ENCODE measurements around the gene MICU1.

Gene MICU1

DNA sequence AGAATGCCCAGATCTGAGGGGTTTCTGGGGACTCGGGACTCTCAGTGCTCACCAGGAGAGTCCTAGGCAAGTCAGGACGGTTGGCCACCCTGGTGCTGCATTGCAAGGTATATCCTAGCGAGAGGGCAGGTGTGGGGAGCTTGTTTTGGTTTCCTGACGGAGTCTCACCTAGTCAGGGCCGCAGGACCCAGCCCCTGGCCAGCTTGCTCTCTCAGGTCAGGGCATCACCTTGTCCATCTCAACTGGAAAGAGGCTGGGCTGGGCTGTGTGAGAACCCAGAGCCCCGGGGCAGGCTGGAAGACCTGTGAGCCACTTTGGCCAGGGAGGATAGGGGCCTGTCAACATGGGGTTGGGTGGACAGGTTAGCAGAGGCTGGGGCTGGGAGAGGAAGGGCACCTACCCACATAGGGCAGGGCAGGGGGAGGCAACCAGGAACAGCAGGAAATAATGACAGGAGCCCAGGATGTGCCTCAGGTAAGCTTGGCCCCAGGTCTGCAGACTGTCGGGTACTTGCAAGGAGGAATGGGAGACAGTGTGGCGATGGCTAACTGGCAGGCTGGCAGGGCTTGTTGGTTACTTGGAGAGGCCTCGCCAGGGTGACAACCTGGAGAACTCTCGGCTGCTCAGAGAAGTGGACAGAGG lies 302.6 kb downstream of the MICU1 start:
- H3K4me3 ChIP-seq (replicated peaks; ENCODE audit: low read depth, low read length): no peak overlapping the region
- no peaks in the 10 kb centered on the region for H3K36me3 ChIP-seq (ENCODE audit: control insufficient read depth, insufficient read depth, low read length)
- H3K27me3 ChIP-seq (replicated peaks; ENCODE audit: control insufficient read depth, insufficient read depth, low read length): no peaks in the 10 kb centered on the region
- no peak for DNase-seq (ENCODE audit: extremely low read depth, insufficient read length)
- no peak for TF ChIP-seq CTCF (IDR thresholded peaks at IDR 0.05; ENCODE audit: insufficient read depth, low read length, poor library complexity, severe bottlenecking)

DNA sequence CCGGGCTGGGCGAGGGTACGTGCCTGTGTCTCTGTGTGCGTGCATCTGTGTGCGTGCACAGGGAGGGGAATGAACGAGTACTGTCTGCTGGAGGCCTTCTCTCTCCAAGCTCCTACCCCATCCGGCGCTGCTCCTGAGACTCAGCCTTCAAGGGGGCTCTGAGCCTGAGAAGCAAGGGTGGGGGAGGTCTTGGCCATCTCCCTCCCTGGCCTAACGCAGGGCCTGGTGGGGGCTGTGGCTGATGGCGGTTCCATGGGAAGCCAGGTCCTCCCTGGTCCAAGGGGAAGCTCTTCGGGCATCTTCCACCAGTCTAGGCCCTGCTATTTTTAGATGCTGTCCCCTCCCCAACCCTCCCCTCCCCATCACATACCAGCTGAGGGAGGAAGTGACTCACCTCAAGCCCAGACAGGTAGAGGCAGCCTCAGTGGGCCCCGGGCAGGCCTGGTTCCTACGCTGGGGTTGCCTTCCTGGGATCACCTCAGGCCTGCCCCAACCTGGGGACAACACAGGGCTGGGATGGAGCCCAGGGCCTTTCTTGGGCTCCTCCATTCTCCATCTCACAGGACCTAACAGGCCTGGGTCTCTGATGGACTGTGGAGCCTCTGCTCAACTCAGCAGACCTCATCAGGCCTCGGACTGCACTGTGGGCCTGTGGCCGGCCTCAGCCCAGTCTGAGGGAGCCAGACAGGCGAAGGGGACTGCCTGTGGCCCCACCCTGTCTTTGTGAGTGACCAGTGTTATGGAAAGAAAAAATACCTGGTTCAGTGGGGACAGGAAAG lies 303.4 kb downstream of the MICU1 start:
- H3K27me3 ChIP-seq (replicated peaks; ENCODE audit: control insufficient read depth, insufficient read depth, low read length): no peaks in the 10 kb centered on the region
- TF ChIP-seq CTCF (IDR thresholded peaks at IDR 0.05; ENCODE audit: insufficient read depth, low read length, poor library complexity, severe bottlenecking): no peak
- no peak overlapping the region for H3K4me3 ChIP-seq (replicated peaks; ENCODE audit: low read depth, low read length)
- DNase-seq (ENCODE audit: extremely low read depth, insufficient read length): no peak
- H3K36me3 ChIP-seq (ENCODE audit: control insufficient read depth, insufficient read depth, low read length): no peaks in the 10 kb centered on the region

DNA sequence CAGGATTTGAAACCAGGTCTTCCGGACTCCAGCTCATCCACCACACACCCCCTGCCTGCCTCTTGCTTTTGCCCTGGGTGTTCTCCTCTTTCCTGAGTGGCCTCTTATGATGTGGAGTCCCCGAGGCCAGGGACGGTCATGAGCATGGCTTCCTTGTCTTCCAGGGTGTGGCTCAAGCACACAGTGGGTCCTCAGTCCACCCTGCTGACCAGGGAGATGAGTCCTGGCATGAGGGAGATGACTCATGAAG lies 303.9 kb downstream of the MICU1 start:
- Histone ChIP-seq H3K36me3 (ENCODE audit: control insufficient read depth, insufficient read depth, low read length) (no peaks in the 10 kb centered on the region), H3K27me3 (replicated peaks; ENCODE audit: control insufficient read depth, insufficient read depth, low read length) (no peaks in the 10 kb centered on the region), H3K4me3 (replicated peaks; ENCODE audit: low read depth, low read length) (no peak overlapping the region)
- TF ChIP-seq CTCF (IDR thresholded peaks at IDR 0.05; ENCODE audit: insufficient read depth, low read length, poor library complexity, severe bottlenecking): no peak
- no peak for DNase-seq (ENCODE audit: extremely low read depth, insufficient read length)

- Histone ChIP-seq H3K4me3 (replicated peaks; ENCODE audit: low read depth, low read length) (peak overlapping the region; percentile 37), H3K36me3 (ENCODE audit: control insufficient read depth, insufficient read depth, low read length) (no peaks in the 10 kb centered on the region), H3K27me3 (replicated peaks; ENCODE audit: control insufficient read depth, insufficient read depth, low read length) (no peaks in the 10 kb centered on the region)
- no peak for TF ChIP-seq CTCF (IDR thresholded peaks at IDR 0.05; ENCODE audit: insufficient read depth, low read length, poor library complexity, severe bottlenecking)
- DNase-seq (ENCODE audit: extremely low read depth, insufficient read length): no peak
Measured at GRCh38 chr10:72321248-72322029, 304.4 kb downstream of the MICU1 start.

- TF ChIP-seq CTCF (IDR thresholded peaks at IDR 0.05; ENCODE audit: insufficient read depth, low read length, poor library complexity, severe bottlenecking): no peak
- Histone ChIP-seq H3K36me3 (ENCODE audit: control insufficient read depth, insufficient read depth, low read length) (no peaks in the 10 kb centered on the region), H3K27me3 (replicated peaks; ENCODE audit: control insufficient read depth, insufficient read depth, low read length) (no peaks in the 10 kb centered on the region), H3K4me3 (replicated peaks; ENCODE audit: low read depth, low read length) (peak overlapping the region; percentile 37)
- peak; percentile 84 for DNase-seq (ENCODE audit: extremely low read depth, insufficient read length)
Measured at GRCh38 chr10:72320676-72321247, 305.1 kb downstream of the MICU1 start.

All from GM06990 (cell line).